GM12865 (cell line): ENCODE data around the gene BCO1.

ENCODE experiments used
- DNase-seq: peaks from one replicate; pipeline ENCODE4 v3.0.0; 2010; ENCODE audit warnings: low read depth
- H3K4me3 ChIP-seq: 2 replicates; pipeline ENCODE4 v1.5.1; 2011; ENCODE audit warnings: mild to moderate bottlenecking, low read depth, low read length, control low read depth
- CTCF ChIP-seq: IDR thresholded peaks from 2 replicates; pipeline ENCODE4 v1.5.1; 2011; ENCODE audit warnings: low read length, control low read depth, low read depth, inconsistent platforms; ENCODE audit not compliant: insufficient read depth; ENCODE audit errors: missing control alignments

The BCO1 gene

GRCh38 chr16:81204798-81205680, 33.5 kb upstream of the BCO1 start:
- H3K4me3 ChIP-seq = no peak overlapping the region
- peak; percentile 53 for DNase-seq
- peak; percentile 66 for TF ChIP-seq CTCF

GRCh38 chr16:81207076-81207475, 31.4 kb upstream of the BCO1 start:
- no peak overlapping the region for H3K4me3 ChIP-seq
- no peak for TF ChIP-seq CTCF

GRCh38 chr16:81210807-81211206, 27.7 kb upstream of the BCO1 start:
- no peak for TF ChIP-seq CTCF
- no peak for DNase-seq
- H3K4me3 ChIP-seq = no peak overlapping the region

More at GRCh38 chr16:81207076-81207475, 31.4 kb upstream of the BCO1 start:
- DNase-seq = no peak

- TF ChIP-seq CTCF = no peak
- DNase-seq = no peak
- H3K4me3 ChIP-seq = no peak overlapping the region
Measured at GRCh38 chr16:81212830-81213465, 25.5 kb upstream of the BCO1 start.

GRCh38 chr16:81214745-81215166, 23.7 kb upstream of the BCO1 start:
- no peak overlapping the region for H3K4me3 ChIP-seq
- no peak for TF ChIP-seq CTCF
- peak; percentile 14 for DNase-seq

- no peak for TF ChIP-seq CTCF
- DNase-seq = no peak
- H3K4me3 ChIP-seq = no peak overlapping the region
Measured at GRCh38 chr16:81216114-81216513, 22.4 kb upstream of the BCO1 start.

- no peak for DNase-seq
- no peak for TF ChIP-seq CTCF
- no peak overlapping the region for H3K4me3 ChIP-seq
Measured at GRCh38 chr16:81216706-81217105, 21.8 kb upstream of the BCO1 start.
